Mucosa of stomach (tissue), 1 donor: Measurements from ENCODE around the gene SC5D.

Experiments
- H3K27me3 ChIP-seq: one replicate; pipeline ENCODE4 v1.7.0; 2013; ENCODE audit warnings: mild to moderate bottlenecking, low read length; ENCODE audit not compliant: control insufficient read depth, insufficient read depth
- H3K36me3 ChIP-seq: one replicate; pipeline ENCODE4 v1.7.0; 2013; ENCODE audit warnings: low read length; ENCODE audit not compliant: control insufficient read depth, insufficient read depth
- H3K4me1 ChIP-seq: one replicate; pipeline ENCODE4 v1.7.0; 2013; ENCODE audit warnings: mild to moderate bottlenecking, low read length; ENCODE audit not compliant: control insufficient read depth, insufficient read depth
- H3K4me3 ChIP-seq: one replicate; pipeline ENCODE4 v1.7.0; 2013; ENCODE audit warnings: low read length
- H3K9ac ChIP-seq: one replicate; pipeline ENCODE4 v1.7.0; 2013; ENCODE audit warnings: mild to moderate bottlenecking, low read length, moderate library complexity
- H3K9me3 ChIP-seq: one replicate; pipeline ENCODE4 v1.7.0; 2013; ENCODE audit warnings: mild to moderate bottlenecking, low read length, moderate library complexity; ENCODE audit not compliant: control insufficient read depth
- donor health status: Pancreatic carcinoma.

The SC5D gene

DNA sequence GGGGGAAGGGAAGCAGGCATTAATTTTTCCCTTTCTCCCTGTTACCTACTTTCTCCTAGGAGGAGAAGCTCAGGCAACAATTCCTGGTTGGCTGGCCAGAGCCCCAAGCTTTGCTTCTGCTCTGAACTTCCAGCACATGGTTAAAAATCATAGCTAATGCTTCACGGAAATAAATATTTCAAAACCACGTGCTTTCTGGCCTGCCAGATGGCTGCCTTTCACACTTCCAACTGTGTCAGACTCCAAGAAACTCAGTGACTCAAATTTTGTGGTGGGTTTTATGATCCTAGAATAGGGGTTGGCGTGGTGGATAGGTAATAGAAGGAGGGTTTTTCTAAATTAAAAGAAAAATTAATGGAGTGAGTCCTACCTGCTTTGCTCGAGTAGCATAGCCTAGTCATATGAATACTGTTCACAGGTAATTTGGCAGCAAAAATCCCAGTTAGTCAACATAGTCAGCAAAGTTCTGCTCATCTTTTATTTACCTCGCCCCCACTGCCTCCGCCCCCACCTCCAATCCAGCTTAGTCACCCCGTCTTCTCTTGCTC is 58.6 kb downstream of the SC5D start:
- no peaks in the 10 kb centered on the region for H3K9me3 ChIP-seq
- H3K4me1 ChIP-seq: peaks cover 27% of the 10 kb centered on the region
- H3K9ac ChIP-seq: no peak overlapping the region
- no peaks in the 10 kb centered on the region for H3K36me3 ChIP-seq
- H3K4me3 ChIP-seq: no peak overlapping the region
- no peaks in the 10 kb centered on the region for H3K27me3 ChIP-seq

DNA sequence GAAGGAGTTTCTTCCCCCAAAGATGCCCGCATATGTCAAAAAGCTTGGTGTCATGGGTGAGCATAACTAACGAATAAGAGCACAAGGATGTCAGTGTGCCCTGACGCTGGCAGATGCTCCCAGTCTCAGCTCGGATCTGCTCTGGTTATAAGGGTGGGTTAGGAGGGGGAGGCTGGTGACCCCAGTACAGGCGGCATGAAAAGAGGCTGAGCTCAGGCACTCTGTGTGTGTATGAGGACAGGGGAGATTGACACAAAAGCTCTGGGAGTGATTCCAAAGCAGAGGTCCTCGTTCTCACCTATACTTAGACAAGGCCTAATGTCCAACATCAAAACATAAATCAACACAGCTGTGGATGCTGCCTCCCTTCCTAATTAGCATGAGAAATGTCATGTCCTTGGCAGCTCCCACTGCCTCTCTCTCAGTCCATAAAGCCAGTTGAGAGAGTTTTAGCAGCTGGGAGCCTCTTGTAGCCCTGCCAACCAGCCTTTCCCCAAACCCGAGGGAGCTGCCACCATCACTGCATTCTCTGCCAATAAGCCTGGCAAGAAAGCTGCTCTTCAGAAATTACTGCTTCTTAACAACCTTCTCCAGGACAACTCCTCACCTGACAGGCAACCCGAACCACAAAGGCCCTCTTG is 59.8 kb downstream of the SC5D start:
- Histone ChIP-seq H3K4me1 (peaks cover 27% of the 10 kb centered on the region), H3K27me3 (no peaks in the 10 kb centered on the region), H3K9me3 (no peaks in the 10 kb centered on the region), H3K9ac (no peak overlapping the region), H3K36me3 (no peaks in the 10 kb centered on the region), H3K4me3 (no peak overlapping the region)

DNA sequence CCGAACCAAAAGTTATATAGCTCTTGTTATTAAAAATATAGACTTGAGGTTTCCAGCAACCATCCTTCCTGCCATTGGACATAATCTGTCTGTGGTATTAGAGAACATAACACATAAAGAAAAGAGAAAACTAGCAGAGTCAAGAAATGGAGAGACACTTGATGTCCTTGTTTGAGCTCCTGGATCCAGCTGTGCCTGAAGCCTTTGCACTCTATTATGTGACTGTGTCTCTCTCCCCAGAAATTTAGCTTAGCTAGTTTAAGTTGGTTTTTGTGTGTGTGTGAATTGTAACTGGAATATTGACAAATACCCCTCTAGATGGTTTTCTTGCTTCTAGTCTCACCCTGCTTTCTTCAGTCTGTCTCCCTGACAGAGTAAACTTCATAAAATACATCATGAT is 61.6 kb downstream of the SC5D start:
- Histone ChIP-seq H3K36me3 (no peaks in the 10 kb centered on the region), H3K9ac (no peak overlapping the region), H3K9me3 (no peaks in the 10 kb centered on the region), H3K27me3 (no peaks in the 10 kb centered on the region), H3K4me3 (no peak overlapping the region), H3K4me1 (peaks cover 20% of the 10 kb centered on the region)

DNA sequence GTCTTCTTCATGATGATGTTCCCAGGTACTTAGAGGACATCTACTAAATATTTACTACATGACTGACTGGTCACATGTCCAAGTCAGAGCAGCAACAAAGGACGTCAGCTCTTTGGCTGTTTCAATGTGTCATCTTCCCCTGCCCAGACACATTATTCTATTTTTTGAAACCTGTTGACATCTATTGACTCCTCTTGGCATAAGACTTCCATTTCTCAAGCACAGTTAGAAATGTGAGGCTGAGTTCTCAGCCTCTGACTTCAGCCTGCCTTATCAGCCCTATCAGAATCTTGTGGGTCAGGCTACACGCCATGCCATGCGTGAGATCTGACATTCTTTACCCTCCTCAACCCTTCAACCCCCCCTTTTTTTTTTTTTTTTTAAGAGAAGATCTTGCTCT is 63.8 kb downstream of the SC5D start:
- no peaks in the 10 kb centered on the region for H3K36me3 ChIP-seq
- no peak overlapping the region for H3K4me3 ChIP-seq
- H3K4me1 ChIP-seq: peaks cover 20% of the 10 kb centered on the region
- H3K27me3 ChIP-seq: no peaks in the 10 kb centered on the region
- H3K9me3 ChIP-seq: no peaks in the 10 kb centered on the region
- no peak overlapping the region for H3K9ac ChIP-seq
